K562 (cell line): ENCODE data around the gene WDCP. TPM values are rescaled to one million over a fixed set of nuclear protein-coding genes. Genes with fewer than 3 reads are reported as not detected.

Experiments
- ARHGAP35 ChIP-seq: fragments of 450-650 bp; IDR thresholded peaks from 2 replicates; pipeline ENCODE4 v1.6.1; 2018; ENCODE audit not compliant: partially characterized antibody
- ARID2 ChIP-seq: fragments of 450-650 bp; IDR thresholded peaks from 2 replicates; pipeline ENCODE4 v1.6.1; 2017; ENCODE audit warnings: antibody characterized with exemption, mild to moderate bottlenecking
- BRF1 ChIP-seq: IDR thresholded peaks from 3 replicates; pipeline ENCODE4 v1.6.1; 2011; ENCODE audit warnings: borderline replicate concordance, mild to moderate bottlenecking; ENCODE audit not compliant: insufficient read length; ENCODE audit errors: extremely low read depth
- CCNT2 ChIP-seq: IDR thresholded peaks from 2 replicates; pipeline ENCODE4 v1.6.1; 2011; ENCODE audit warnings: borderline replicate concordance, low read depth, mild to moderate bottlenecking, moderate library complexity, mixed read lengths, low read length; ENCODE audit not compliant: insufficient read length; ENCODE audit errors: extremely low read depth
- GTF2B ChIP-seq: IDR thresholded peaks from 2 replicates; pipeline ENCODE4 v1.6.1; 2011; ENCODE audit not compliant: insufficient read length; ENCODE audit errors: extremely low read depth
- GTF3C2 ChIP-seq: IDR thresholded peaks from 3 replicates; pipeline ENCODE4 v1.6.1; 2011; ENCODE audit warnings: borderline replicate concordance, mild to moderate bottlenecking, moderate library complexity; ENCODE audit not compliant: insufficient read length; ENCODE audit errors: extremely low read depth
- MNT ChIP-seq, 2 experiments: fragments of 450-650 bp; conservative IDR thresholded peaks; 2 replicates each; pipeline ENCODE4 v1.6.1; 2017; ENCODE audit warnings: mild to moderate bottlenecking in 2 of 2, moderate library complexity in 2 of 2
- NCOA2 ChIP-seq, 2 experiments: fragments of 450-650 bp; IDR thresholded peaks; 2 replicates each; pipeline ENCODE4 v1.6.1; 2018; ENCODE audit warnings: mild to moderate bottlenecking in 2 of 2, moderate library complexity in 1 of 2; ENCODE audit not compliant: partially characterized antibody in 2 of 2
- RNF219 ChIP-seq: fragments of 250-450 bp; sonication (Bioruptor Pico); IDR thresholded peaks from 2 replicates; pipeline ENCODE4 v1.5.0; 2022; ENCODE audit warnings: mild to moderate bottlenecking
- SPI1 ChIP-seq: IDR thresholded peaks from 2 replicates; pipeline ENCODE4 v1.6.1; 2011; ENCODE audit warnings: low read depth, low read length, control low read depth, borderline replicate concordance
- ZBTB7A ChIP-seq: IDR thresholded peaks from 2 replicates; pipeline ENCODE4 v1.6.1; 2011; ENCODE audit warnings: low read depth, mild to moderate bottlenecking, low read length, moderate library complexity, borderline replicate concordance; ENCODE audit not compliant: control insufficient read depth
- ZNF140 ChIP-seq: fragments of 250-450 bp; sonication (Bioruptor Pico); IDR thresholded peaks from 2 replicates; pipeline ENCODE4 v1.8.0; 2021; ENCODE audit warnings: moderate library complexity, mild to moderate bottlenecking, inconsistent platforms
- ZNF224 ChIP-seq: sonication (generic); formaldehyde crosslinking; IDR thresholded peaks from 2 replicates; pipeline ENCODE4 v1.8.0; 2022; ENCODE audit warnings: mild to moderate bottlenecking, missing genetic modification reagents
- ZNF41 ChIP-seq: fragments of 250-450 bp; sonication (Bioruptor Pico); conservative IDR thresholded peaks from 2 replicates; pipeline ENCODE4 v1.4.0; 2020; ENCODE audit warnings: mild to moderate bottlenecking
- ZNF444 ChIP-seq: fragments of 250-450 bp; sonication (Bioruptor Pico); IDR thresholded peaks from 2 replicates; pipeline ENCODE4 v1.4.0; 2020; ENCODE audit warnings: mild to moderate bottlenecking, moderate library complexity
- ZNF764 ChIP-seq: fragments of 250-450 bp; sonication (Bioruptor Pico); IDR thresholded peaks from 2 replicates; pipeline ENCODE4 v1.4.0; 2020; ENCODE audit warnings: low read depth, mild to moderate bottlenecking, moderate library complexity
- polyA plus RNA-seq, 8 experiments: library from polyadenylated mRNA; depleted of rRNA in 4 of 8; stranded (reverse) in 5 of 8; unstranded in 3 of 8; fragments of >200 nt; fragmentation: Nextera tagmentation in 2 of 8; fragmentation: Illumina TruSeq in 1 of 8; extraction: Ambion mirVana in 2 of 8; extraction: Trizol in 1 of 8; gene quantifications; 2 replicates each; pipeline versions ENCODE4 v1.2.1 to v1.2.3, GENCODE V29; 2011 to 2014; ENCODE audit warnings: inconsistent platforms in 1 of 8, missing spikeins in 1 of 8
- total RNA-seq, 7 experiments: library from RNA; depleted of rRNA in 6 of 7; stranded (reverse); fragments of >200 nt in 6 of 7; fragmentation: Illumina TruSeq in 2 of 7; extraction: Trizol in 2 of 7; gene quantifications; 2 replicates each; pipeline versions ENCODE4 v1.2.1 to v1.2.3, GENCODE V29; 2011 to 2021; ENCODE audit warnings: low replicate concordance in 1 of 7

The WDCP gene
- total and polyA plus RNA-seq, 9 of the 15 experiments (the other 6 are each of a cell fraction or from before 2014, with no cell fraction given), result 10.1 to 41.4 (median 21.8) TPM

- TF ChIP-seq GTF3C2 (no peak), CCNT2 (peak; percentile 36), GTF2B (no peak), ZNF224 (CRISPR knock-in tag) (0 out of 2 replicates have a peak, but pooled peaks have one; percentile 64), ZNF764 (no peak), RNF219 (CRISPR knock-in tag) (no peak), BRF1 (no peak), ARHGAP35 (no peak), ZBTB7A (peak; percentile 67; the same call in 1 of the 2 replicates), ZNF444 (CRISPR knock-in tag) (no peak), MNT (conservative IDR thresholded peaks at IDR 0.05) (peak; percentile 68 to 84), SPI1 (peak; percentile 57; the same call in 1 of the 2 replicates), ZNF140 (CRISPR knock-in tag) (no peak), ZNF41 (no peak), ARID2 (no peak), NCOA2 (IDR thresholded peaks at IDR 0.05; ENCODE audit: partially characterized antibody in 2 of 2) (no peak)
Measured at GRCh38 chr2:24075915-24076848, 29.0 kb upstream of the WDCP start, which contains the start of gene SF3B6 (continued).
